ENCODE data around the gene SFMBT2. TPM values are rescaled to one million over a fixed set of nuclear protein-coding genes. Genes with fewer than 3 reads are reported as not detected.
"Not testable (repeated sequence)": the region's sequence is repeated elsewhere in the genome, so short reads cannot be mapped to it uniquely, and the experiment has no call there.

Gene SFMBT2
- total RNA-seq, 2 donors from 2014 or later = 12.2 to 18.5 TPM

DNA sequence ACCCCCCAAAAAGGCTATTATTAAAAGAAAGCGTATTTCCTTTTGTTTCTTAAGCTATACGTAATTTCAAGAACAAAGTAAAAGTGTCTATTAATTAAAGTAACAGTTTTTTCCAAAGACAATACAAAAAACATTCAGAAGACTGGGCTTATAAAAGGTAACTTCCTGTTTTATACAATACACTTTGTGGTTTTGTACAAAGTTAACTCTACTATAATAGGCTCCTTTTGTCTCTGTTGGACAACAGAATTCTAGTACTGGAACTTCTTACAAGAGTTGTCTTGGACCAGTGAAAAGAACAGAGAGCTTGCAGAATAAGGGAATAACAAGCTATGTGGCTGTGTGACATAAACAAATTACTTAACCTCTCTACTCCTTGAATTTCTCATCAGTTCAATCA lies 21.5 kb downstream of the SFMBT2 start:
- TF ChIP-seq POLR2AphosphoS5 (IDR thresholded peaks at IDR 0.05) = no peak
- TF ChIP-seq POLR2A (IDR thresholded peaks at IDR 0.05) = no peak
- TF ChIP-seq, protein P1, sequence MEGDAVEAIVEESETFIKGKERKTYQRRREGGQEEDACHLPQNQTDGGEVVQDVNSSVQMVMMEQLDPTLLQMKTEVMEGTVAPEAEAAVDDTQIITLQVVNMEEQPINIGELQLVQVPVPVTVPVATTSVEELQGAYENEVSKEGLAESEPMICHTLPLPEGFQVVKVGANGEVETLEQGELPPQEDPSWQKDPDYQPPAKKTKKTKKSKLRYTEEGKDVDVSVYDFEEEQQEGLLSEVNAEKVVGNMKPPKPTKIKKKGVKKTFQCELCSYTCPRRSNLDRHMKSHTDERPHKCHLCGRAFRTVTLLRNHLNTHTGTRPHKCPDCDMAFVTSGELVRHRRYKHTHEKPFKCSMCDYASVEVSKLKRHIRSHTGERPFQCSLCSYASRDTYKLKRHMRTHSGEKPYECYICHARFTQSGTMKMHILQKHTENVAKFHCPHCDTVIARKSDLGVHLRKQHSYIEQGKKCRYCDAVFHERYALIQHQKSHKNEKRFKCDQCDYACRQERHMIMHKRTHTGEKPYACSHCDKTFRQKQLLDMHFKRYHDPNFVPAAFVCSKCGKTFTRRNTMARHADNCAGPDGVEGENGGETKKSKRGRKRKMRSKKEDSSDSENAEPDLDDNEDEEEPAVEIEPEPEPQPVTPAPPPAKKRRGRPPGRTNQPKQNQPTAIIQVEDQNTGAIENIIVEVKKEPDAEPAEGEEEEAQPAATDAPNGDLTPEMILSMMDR (IDR thresholded peaks at IDR 0.05) = no peak
- no peaks in the 10 kb centered on the region for H3K4me1 ChIP-seq (replicated peaks)
- H3K4me3 ChIP-seq = no peak overlapping the region
- H3K27ac ChIP-seq = no peak overlapping the region
- no peak for DNase-seq (ENCODE audit: low spot score)
- no peaks in the 10 kb centered on the region for H3K9me3 ChIP-seq
- H3K27me3 ChIP-seq (replicated peaks; ENCODE audit: insufficient read depth) = no peaks in the 10 kb centered on the region
- no peaks in the 10 kb centered on the region for H3K36me3 ChIP-seq
- WGBS = 60% methylated on average over 2 of the region's 2 CpGs
- intact Hi-C loops (cut with DNase I) = no loop called here

DNA sequence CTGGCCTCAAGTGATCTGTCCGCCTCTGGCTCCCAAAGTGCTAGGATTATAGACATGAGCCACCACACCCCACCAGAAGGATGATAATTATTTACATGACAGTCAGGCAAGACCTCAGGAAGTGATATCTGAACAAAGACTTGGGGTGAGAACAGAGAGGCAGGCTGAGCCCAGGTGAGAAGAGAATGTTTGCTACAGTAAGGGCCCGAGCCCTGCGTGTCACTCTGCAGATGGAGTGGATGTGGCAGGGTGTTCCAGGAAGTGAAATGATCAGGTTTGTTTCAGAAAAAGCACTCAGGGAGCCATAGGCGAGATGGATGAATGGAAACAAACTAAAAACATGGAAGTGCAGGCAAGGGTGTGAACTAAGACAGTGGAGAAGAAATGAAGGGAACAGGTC lies 22.2 kb downstream of the SFMBT2 start:
- no peak for DNase-seq (ENCODE audit: low spot score)
- TF ChIP-seq POLR2AphosphoS5 (IDR thresholded peaks at IDR 0.05) = no peak
- no peak for TF ChIP-seq POLR2A (IDR thresholded peaks at IDR 0.05)
- TF ChIP-seq, protein P1 (IDR thresholded peaks at IDR 0.05) = no peak
- intact Hi-C loops (cut with DNase I) = no loop called here
- H3K27ac ChIP-seq = no peak overlapping the region
- H3K27me3 ChIP-seq (replicated peaks; ENCODE audit: insufficient read depth) = no peaks in the 10 kb centered on the region
- H3K4me1 ChIP-seq (replicated peaks) = no peaks in the 10 kb centered on the region
- no peak overlapping the region for H3K4me3 ChIP-seq
- 91% methylated on average over 4 of the region's 4 CpGs for WGBS
- H3K36me3 ChIP-seq = no peaks in the 10 kb centered on the region
- no peaks in the 10 kb centered on the region for H3K9me3 ChIP-seq

DNA sequence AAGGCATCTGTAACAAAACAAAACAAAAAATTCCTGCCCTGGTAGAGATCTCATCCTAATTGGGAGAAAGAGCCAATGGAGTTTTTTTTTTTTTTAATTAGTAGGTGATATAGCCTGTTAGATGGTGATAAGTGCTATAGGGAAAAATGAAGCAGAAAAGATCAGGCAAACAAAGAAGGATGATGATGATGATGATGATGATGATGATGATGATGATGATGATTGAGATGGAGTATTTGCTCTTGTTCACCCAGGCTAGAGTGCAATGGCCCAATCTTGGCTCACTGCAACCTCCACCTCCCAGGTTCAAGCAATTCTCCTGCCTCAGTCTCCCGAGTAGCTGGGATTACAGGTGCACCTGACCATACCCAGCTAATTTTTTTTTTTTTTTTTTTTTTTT lies 22.7 kb downstream of the SFMBT2 start:
- H3K27ac ChIP-seq; H3K36me3 ChIP-seq; DNase-seq (ENCODE audit: low spot score); intact Hi-C loops (cut with DNase I); H3K4me1 ChIP-seq (replicated peaks); H3K9me3 ChIP-seq; H3K27me3 ChIP-seq (replicated peaks; ENCODE audit: insufficient read depth); H3K4me3 ChIP-seq: not testable (repeated sequence)
- WGBS = 89% methylated on average over 1 of the region's 1 CpG

DNA sequence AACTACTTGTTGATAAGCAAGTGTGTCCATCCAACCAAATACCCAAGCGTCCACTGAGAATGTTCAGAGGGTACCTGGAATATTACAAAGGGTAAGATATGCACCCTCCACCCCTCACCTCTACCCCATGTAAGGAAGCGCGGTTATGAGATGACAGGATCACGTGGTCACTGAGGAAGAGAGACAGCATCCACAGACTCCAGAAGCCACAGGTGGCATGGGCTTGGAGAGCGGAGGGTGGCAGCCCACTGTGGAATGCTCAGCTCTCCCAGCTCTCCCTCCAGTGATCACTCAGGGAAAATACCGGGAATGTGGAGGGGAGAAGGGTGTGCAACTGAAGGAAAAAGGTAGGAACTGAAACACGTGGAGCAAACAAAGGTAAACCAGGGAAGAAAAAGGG lies 25.7 kb downstream of the SFMBT2 start:
- WGBS = 81% methylated on average over 7 of the region's 7 CpGs

DNA sequence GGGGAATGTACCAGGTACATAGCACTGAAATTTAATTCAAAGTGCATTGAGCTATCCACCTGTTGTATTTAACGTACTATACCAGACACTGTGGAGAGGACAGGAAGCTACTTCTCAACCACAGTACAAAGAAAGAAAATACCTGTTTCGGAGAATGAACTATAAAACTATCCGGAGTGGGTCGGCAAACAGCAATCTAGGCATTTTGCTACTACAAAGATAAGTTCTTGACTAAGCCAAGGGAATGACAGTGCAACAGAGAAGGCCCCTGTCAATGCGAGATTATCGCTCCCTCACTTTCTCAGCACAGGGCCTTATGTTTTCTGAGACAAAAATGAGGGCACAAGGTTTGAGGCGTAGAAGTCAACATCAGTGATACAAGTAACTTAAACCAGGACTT lies 27.4 kb downstream of the SFMBT2 start:
- H3K4me1 ChIP-seq (replicated peaks) = no peaks in the 10 kb centered on the region
- TF ChIP-seq, protein P1 (IDR thresholded peaks at IDR 0.05) = no peak
- no peak for TF ChIP-seq POLR2A (IDR thresholded peaks at IDR 0.05)
- TF ChIP-seq POLR2AphosphoS5 (IDR thresholded peaks at IDR 0.05) = no peak
- H3K27me3 ChIP-seq (replicated peaks; ENCODE audit: insufficient read depth) = no peaks in the 10 kb centered on the region
- H3K4me3 ChIP-seq = no peak overlapping the region
- no peak overlapping the region for H3K27ac ChIP-seq
- intact Hi-C loops (cut with DNase I) = no loop called here
- H3K36me3 ChIP-seq = no peaks in the 10 kb centered on the region
- 73% methylated on average over 7 of the region's 7 CpGs for WGBS
- no peak for DNase-seq (ENCODE audit: low spot score)
- no peaks in the 10 kb centered on the region for H3K9me3 ChIP-seq

More for the DNA sequence above, 25.7 kb downstream of the SFMBT2 start:
- Histone ChIP-seq H3K4me3 (no peak overlapping the region), H3K27ac (no peak overlapping the region), H3K9me3 (no peaks in the 10 kb centered on the region), H3K27me3 (replicated peaks; ENCODE audit: insufficient read depth) (no peaks in the 10 kb centered on the region), H3K36me3 (no peaks in the 10 kb centered on the region), H3K4me1 (replicated peaks) (no peaks in the 10 kb centered on the region)
- no peak for DNase-seq (ENCODE audit: low spot score)
- TF ChIP-seq POLR2AphosphoS5 (IDR thresholded peaks at IDR 0.05) (no peak), POLR2A (IDR thresholded peaks at IDR 0.05) (no peak)
- TF ChIP-seq, protein P1 (IDR thresholded peaks at IDR 0.05) = no peak
- intact Hi-C loops (cut with DNase I) = no loop called here

Data from prostate gland (tissue), 2 donors.